ENCODE data around the gene C20orf204.

GRCh38 chr20:64006902-64007301, 29.1 kb upstream of the C20orf204 start:
- TF ChIP-seq, protein P1, sequence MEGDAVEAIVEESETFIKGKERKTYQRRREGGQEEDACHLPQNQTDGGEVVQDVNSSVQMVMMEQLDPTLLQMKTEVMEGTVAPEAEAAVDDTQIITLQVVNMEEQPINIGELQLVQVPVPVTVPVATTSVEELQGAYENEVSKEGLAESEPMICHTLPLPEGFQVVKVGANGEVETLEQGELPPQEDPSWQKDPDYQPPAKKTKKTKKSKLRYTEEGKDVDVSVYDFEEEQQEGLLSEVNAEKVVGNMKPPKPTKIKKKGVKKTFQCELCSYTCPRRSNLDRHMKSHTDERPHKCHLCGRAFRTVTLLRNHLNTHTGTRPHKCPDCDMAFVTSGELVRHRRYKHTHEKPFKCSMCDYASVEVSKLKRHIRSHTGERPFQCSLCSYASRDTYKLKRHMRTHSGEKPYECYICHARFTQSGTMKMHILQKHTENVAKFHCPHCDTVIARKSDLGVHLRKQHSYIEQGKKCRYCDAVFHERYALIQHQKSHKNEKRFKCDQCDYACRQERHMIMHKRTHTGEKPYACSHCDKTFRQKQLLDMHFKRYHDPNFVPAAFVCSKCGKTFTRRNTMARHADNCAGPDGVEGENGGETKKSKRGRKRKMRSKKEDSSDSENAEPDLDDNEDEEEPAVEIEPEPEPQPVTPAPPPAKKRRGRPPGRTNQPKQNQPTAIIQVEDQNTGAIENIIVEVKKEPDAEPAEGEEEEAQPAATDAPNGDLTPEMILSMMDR (IDR thresholded peaks at IDR 0.05) = no peak
- no peak for TF ChIP-seq EP300 (IDR thresholded peaks at IDR 0.05)
- no peak for TF ChIP-seq POLR2A (IDR thresholded peaks at IDR 0.05)
